BLaER1 (cell line): ENCODE data around the gene CEP19.

Experiments used
- H3K27ac ChIP-seq: shearing (Covaris generic); formaldehyde crosslinking; 2 replicates; pipeline ENCODE4 v1.8.1; 2022
- H3K27me3 ChIP-seq: shearing (Covaris generic); formaldehyde crosslinking; 2 replicates; pipeline ENCODE4 v1.8.1; 2022
- H3K36me3 ChIP-seq: shearing (Covaris generic); formaldehyde crosslinking; 2 replicates; pipeline ENCODE4 v1.8.1; 2022
- H3K4me1 ChIP-seq: shearing (Covaris generic); formaldehyde crosslinking; 2 replicates; pipeline ENCODE4 v1.8.1; 2022
- H3K4me2 ChIP-seq: shearing (Covaris generic); formaldehyde crosslinking; 2 replicates; pipeline ENCODE4 v1.8.1; 2022
- H3K4me3 ChIP-seq: shearing (Covaris generic); formaldehyde crosslinking; 2 replicates; pipeline ENCODE4 v1.8.1; 2022
- H3K9ac ChIP-seq: shearing (Covaris generic); formaldehyde crosslinking; 2 replicates; pipeline ENCODE4 v1.8.1; 2022
- H3K9me3 ChIP-seq: shearing (Covaris generic); formaldehyde crosslinking; 2 replicates; pipeline ENCODE4 v1.8.1; 2022
- H4K20me1 ChIP-seq: shearing (Covaris generic); formaldehyde crosslinking; 2 replicates; pipeline ENCODE4 v1.8.1; 2022
- Cebpa-rat ChIP-seq: shearing (Covaris generic); IDR thresholded peaks from 2 replicates; pipeline ENCODE4 v1.8.1; 2022

Gene CEP19

DNA sequence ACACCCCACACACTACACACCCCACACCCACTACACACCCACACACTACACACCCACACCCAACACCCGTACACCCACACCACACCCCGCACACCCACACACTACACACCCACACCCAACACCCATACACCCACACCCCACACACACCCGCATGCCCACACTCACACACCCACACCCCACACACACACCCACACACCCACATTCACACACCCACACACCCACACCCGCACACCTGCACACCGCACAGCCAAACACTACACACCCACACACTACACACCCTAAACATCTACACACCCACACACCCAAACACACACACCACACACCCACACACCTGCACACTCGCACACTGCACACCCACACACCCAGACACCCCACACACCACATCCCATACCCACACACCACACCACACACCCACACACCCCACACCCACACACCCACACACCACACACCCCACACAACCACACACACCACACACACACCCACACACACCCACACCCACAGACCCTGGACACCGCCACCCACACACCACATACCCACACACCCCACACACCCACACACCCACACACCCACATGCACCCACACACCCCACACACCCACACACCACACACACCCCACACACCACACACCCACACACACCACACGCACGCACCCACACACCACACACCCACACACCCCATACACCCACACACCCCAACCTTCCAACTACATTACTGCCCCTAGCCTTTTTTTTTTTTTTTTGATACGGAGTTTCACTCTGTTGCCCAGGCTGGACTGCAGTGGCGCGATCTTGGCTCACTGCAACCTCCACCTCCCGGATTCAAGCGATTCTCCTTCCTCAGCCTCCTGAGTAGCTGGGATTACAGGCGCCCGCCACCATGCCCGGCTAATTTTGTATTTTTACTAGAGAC lies 16.9 kb downstream of the CEP19 start:
- no peak overlapping the region for H3K27ac ChIP-seq
- H3K9me3 ChIP-seq = no peaks in the 10 kb centered on the region
- no peak for TF ChIP-seq Cebpa-rat
- no peak overlapping the region for H3K4me2 ChIP-seq
- H3K9ac ChIP-seq = no peak overlapping the region
- H3K4me1 ChIP-seq = peaks cover 20% of the 10 kb centered on the region
- H3K4me3 ChIP-seq = no peak overlapping the region
- no peaks in the 10 kb centered on the region for H3K27me3 ChIP-seq
- H3K36me3 ChIP-seq = no peaks in the 10 kb centered on the region
- H4K20me1 ChIP-seq = no peaks in the 10 kb centered on the region

DNA sequence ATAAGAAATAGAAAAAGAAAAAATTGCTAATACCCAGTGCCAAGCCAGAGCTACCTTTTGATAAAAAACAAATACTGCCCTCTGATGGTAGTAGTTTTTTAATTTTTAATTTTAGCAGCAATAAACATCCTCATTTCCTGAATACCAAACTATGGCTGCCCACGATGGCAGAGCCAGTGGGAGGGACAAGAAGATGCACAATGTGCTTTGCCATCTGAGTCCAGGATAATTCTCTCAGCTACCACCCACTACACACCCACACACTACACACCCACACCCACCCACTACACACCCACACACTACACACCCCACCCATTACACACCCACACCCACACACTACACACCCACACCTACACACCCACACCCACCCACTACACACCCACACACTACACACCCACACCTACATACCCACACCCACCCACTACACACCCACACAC lies 17.8 kb downstream of the CEP19 start:
- no peak overlapping the region for H3K4me2 ChIP-seq
- no peaks in the 10 kb centered on the region for H3K27me3 ChIP-seq
- no peaks in the 10 kb centered on the region for H3K9me3 ChIP-seq
- no peak for TF ChIP-seq Cebpa-rat
- no peak overlapping the region for H3K4me3 ChIP-seq
- no peaks in the 10 kb centered on the region for H3K36me3 ChIP-seq
- H3K27ac ChIP-seq = no peak overlapping the region
- H4K20me1 ChIP-seq = no peaks in the 10 kb centered on the region
- peaks cover 27% of the 10 kb centered on the region for H3K4me1 ChIP-seq
- H3K9ac ChIP-seq = no peak overlapping the region

GRCh38 chr3:196691386-196691785 lies 20.7 kb downstream of the CEP19 start:
- no peak overlapping the region for H3K4me3 ChIP-seq

GRCh38 chr3:196689941-196690660 lies 21.9 kb downstream of the CEP19 start:
- H3K27ac ChIP-seq = no peak overlapping the region
- no peak overlapping the region; the same call in 1 of the 2 replicates for H3K9ac ChIP-seq
- no peaks in the 10 kb centered on the region for H3K27me3 ChIP-seq
- H3K4me1 ChIP-seq = peaks cover 47% of the 10 kb centered on the region
- no peak for TF ChIP-seq Cebpa-rat
- no peak overlapping the region for H3K4me3 ChIP-seq
- no peaks in the 10 kb centered on the region for H4K20me1 ChIP-seq
- no peaks in the 10 kb centered on the region for H3K9me3 ChIP-seq
- no peaks in the 10 kb centered on the region for H3K36me3 ChIP-seq
- peak overlapping the region; percentile 24; the same call in 1 of the 2 replicates for H3K4me2 ChIP-seq

More at GRCh38 chr3:196691386-196691785, 20.7 kb downstream of the CEP19 start:
- TF ChIP-seq Cebpa-rat = no peak
- Histone ChIP-seq H4K20me1 (no peaks in the 10 kb centered on the region), H3K4me1 (peaks cover 34% of the 10 kb centered on the region), H3K27me3 (no peaks in the 10 kb centered on the region), H3K36me3 (no peaks in the 10 kb centered on the region), H3K9me3 (no peaks in the 10 kb centered on the region), H3K4me2 (no peak overlapping the region), H3K27ac (no peak overlapping the region), H3K9ac (no peak overlapping the region)

GRCh38 chr3:196688349-196688748 lies 23.7 kb downstream of the CEP19 start:
- Histone ChIP-seq H3K9ac (no peak overlapping the region), H3K27me3 (no peaks in the 10 kb centered on the region), H4K20me1 (no peaks in the 10 kb centered on the region), H3K4me3 (no peak overlapping the region), H3K27ac (0 out of 2 replicates have a peak overlapping the region, but pooled peaks have one; percentile 0), H3K36me3 (0 out of 2 replicates have a peak, but pooled peaks cover 2% of the 10 kb centered on the region), H3K4me2 (peak overlapping the region; percentile 31), H3K4me1 (peaks cover 49% of the 10 kb centered on the region), H3K9me3 (peaks cover 3% of the 10 kb centered on the region)
- TF ChIP-seq Cebpa-rat = peak; percentile 50; the same call in 1 of the 2 replicates

- H3K4me2 ChIP-seq = 0 out of 2 replicates have a peak overlapping the region, but pooled peaks have one; percentile 2
These were observed 25.6 kb downstream of the CEP19 start for GRCh38 chr3:196686436-196686835.

GRCh38 chr3:196684548-196685407 lies 27.3 kb downstream of the CEP19 start:
- no peak overlapping the region; the same call in 1 of the 2 replicates for H3K9ac ChIP-seq
- TF ChIP-seq Cebpa-rat = no peak
- peak overlapping the region; percentile 51 for H3K4me2 ChIP-seq
- no peaks in the 10 kb centered on the region for H4K20me1 ChIP-seq
- peaks cover 42% of the 10 kb centered on the region for H3K4me1 ChIP-seq
- peaks cover 27% of the 10 kb centered on the region for H3K9me3 ChIP-seq
- H3K27ac ChIP-seq = 0 out of 2 replicates have a peak overlapping the region, but pooled peaks have one; percentile 35
- no peak overlapping the region for H3K4me3 ChIP-seq
- no peaks in the 10 kb centered on the region for H3K27me3 ChIP-seq
- H3K36me3 ChIP-seq = peaks cover 19% of the 10 kb centered on the region

More at GRCh38 chr3:196686436-196686835, 25.6 kb downstream of the CEP19 start:
- H3K4me1 ChIP-seq = peaks cover 49% of the 10 kb centered on the region
- H3K4me3 ChIP-seq = no peak overlapping the region
- no peak overlapping the region for H3K27ac ChIP-seq
- H3K9ac ChIP-seq = no peak overlapping the region
- no peak for TF ChIP-seq Cebpa-rat
- H4K20me1 ChIP-seq = no peaks in the 10 kb centered on the region
- no peaks in the 10 kb centered on the region for H3K27me3 ChIP-seq
- H3K9me3 ChIP-seq = peaks cover 22% of the 10 kb centered on the region
- H3K36me3 ChIP-seq = peaks cover 19% of the 10 kb centered on the region

- no peak for TF ChIP-seq Cebpa-rat
- Histone ChIP-seq H3K4me3 (no peak overlapping the region), H3K9ac (no peak overlapping the region), H3K9me3 (peaks cover 42% of the 10 kb centered on the region), H3K27me3 (no peaks in the 10 kb centered on the region), H3K36me3 (peaks cover 19% of the 10 kb centered on the region), H3K4me1 (peaks cover 2% of the 10 kb centered on the region), H3K4me2 (no peak overlapping the region), H4K20me1 (no peaks in the 10 kb centered on the region), H3K27ac (0 out of 2 replicates have a peak overlapping the region, but pooled peaks have one; percentile 4)
These were observed 34.1 kb downstream of the CEP19 start for GRCh38 chr3:196677931-196678330.

DNA sequence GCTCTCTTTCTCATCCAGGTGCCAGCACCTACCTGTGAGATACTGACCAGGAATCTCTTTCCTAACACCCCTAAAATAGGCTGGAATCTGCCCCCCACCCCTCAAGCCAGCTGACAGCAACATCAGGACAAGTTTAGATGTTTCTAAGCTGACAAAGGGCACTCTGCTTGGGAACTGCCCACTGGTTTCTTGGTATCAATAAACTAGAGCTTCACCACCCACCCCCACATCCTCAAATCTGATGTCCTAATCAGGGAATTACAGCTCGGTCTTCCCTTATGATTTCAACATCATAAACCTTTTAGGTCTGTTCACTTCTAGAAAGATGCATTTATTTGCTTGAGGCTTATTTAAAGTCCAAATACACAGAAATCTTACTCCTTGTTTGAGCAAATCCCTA lies 34.7 kb downstream of the CEP19 start:
- Histone ChIP-seq H3K4me3 (no peak overlapping the region), H3K9me3 (peaks cover 36% of the 10 kb centered on the region), H3K4me2 (no peak overlapping the region), H3K4me1 (peaks cover 7% of the 10 kb centered on the region), H3K27ac (no peak overlapping the region), H3K27me3 (no peaks in the 10 kb centered on the region), H4K20me1 (no peaks in the 10 kb centered on the region), H3K9ac (no peak overlapping the region), H3K36me3 (peaks cover 13% of the 10 kb centered on the region)
- TF ChIP-seq Cebpa-rat = no peak
